GM18951 (cell line): ENCODE data around the gene CHAT.

ENCODE experiments used
- POLR2A ChIP-seq: IDR thresholded peaks from 4 replicates; pipeline ENCODE4 v1.6.1; 2011; ENCODE audit warnings: mild to moderate bottlenecking; ENCODE audit not compliant: insufficient read length, insufficient read depth; ENCODE audit errors: extremely low read depth
- in situ Hi-C: fragments of 300-500 bp; cut with MboI; formaldehyde crosslinking; loops from one replicate; pipeline ENCODE4 v1.12.0; 2022; ENCODE audit warnings: low sequenced_read_pairs, mixed read lengths, inconsistent platforms; ENCODE audit not compliant: unreplicated experiment

CHAT gene

DNA sequence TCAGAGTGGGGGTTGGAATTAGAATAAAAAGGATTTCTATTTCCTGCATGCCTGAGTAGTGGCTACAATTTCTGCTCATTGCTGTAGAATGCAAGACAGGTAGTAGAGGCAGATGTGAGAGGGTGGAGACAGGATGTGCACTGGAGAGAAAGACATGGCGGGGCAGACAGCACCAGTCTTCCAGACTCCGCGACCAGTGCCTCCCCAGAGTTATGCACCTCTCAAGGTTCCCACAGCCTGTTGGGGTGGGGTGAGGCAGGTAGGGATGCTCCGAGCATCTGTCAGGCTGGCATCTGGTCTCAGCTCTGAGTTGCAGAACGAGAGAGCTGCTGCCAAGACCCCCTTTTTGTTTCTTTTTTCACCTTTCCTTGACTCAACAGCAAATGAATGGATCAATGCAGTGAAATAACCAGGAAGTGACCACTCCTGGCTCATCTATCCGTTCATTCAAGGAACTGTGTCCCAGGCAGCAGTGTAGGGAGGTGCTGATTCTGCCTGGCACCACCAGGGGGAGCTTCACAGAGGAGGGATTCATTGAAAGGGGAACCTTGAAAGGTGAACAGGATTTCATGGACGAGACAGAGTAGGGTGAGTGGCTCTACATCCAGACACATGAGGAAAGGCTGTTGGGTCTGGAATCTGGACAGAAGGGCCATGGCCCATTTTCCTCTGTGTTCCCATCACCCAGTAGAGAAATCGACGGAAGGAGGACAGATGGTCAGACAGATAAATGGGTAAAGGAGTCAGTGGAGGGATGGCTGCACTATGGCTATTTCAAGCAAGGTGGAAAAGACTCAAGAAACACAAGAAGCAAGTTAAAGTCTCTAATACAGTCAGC is 20.9 kb upstream of the CHAT start:
- no peak for TF ChIP-seq POLR2A
- in situ Hi-C loops: loop anchor here (25.0 kb wide), 1 partner anchor 619 kb away; no protein-coding TSS in a partner anchor

DNA sequence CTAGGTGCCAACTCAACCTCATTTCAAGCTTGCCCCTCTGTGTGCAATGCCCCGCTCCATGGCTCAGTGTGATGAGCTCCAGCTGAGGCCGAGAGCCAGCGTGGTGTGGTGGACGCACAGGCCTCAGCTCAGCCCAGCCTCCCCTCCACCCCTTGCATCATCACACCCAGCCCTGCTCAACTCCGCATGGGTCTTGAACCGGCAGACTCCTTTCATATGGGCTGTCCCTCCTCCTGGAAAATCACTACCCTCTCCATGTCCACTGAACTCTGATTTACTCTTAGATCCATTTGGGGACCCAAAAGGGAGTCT is 20.3 kb upstream of the CHAT start:
- in situ Hi-C loops: loop anchor here (25.0 kb wide), 1 partner anchor 619 kb away; no protein-coding TSS in a partner anchor
- TF ChIP-seq POLR2A: no peak

DNA sequence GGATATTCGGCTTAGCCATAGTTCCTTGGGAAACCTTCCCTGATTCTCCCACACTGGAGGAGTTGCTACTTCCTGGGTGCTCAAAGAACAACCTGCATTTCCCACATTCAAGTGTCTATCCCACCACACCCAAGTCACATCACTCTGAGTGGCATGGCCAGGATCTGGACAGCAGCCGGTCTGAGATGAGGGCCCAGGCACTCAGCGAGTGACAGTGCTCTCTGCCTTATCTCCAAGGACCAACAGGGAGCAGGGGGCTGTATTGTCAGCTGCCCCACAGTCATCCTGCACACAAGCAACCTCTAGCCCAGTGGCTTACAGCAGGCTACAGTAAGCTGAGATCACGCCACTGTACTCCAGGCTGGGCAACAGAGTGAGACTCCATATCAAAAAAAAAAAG is 19.8 kb upstream of the CHAT start:
- TF ChIP-seq POLR2A: no peak
- in situ Hi-C loops: loop anchor here (25.0 kb wide), 1 partner anchor 618 kb away; no protein-coding TSS in a partner anchor

DNA sequence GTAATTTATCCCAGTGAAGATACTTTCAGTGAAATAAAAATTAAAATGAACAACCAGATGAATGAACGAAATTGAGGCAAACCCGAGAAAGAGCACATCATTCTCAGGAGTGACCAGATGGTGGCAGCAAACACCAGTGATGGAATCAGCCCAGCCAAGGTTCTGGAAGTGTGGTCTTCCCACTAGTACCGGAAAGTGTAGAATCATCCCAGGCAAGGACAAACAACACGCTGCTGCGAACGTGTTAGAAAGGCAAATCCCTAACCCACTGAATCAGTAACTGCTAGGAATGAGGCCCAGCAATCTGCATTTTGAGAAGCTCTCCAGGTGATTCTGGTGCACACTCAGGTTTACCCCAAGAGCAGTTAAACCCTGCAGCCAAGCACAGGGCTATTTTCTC is 19.2 kb upstream of the CHAT start:
- in situ Hi-C loops: loop anchor here (25.0 kb wide), 1 partner anchor 618 kb away; no protein-coding TSS in a partner anchor
- no peak for TF ChIP-seq POLR2A

DNA sequence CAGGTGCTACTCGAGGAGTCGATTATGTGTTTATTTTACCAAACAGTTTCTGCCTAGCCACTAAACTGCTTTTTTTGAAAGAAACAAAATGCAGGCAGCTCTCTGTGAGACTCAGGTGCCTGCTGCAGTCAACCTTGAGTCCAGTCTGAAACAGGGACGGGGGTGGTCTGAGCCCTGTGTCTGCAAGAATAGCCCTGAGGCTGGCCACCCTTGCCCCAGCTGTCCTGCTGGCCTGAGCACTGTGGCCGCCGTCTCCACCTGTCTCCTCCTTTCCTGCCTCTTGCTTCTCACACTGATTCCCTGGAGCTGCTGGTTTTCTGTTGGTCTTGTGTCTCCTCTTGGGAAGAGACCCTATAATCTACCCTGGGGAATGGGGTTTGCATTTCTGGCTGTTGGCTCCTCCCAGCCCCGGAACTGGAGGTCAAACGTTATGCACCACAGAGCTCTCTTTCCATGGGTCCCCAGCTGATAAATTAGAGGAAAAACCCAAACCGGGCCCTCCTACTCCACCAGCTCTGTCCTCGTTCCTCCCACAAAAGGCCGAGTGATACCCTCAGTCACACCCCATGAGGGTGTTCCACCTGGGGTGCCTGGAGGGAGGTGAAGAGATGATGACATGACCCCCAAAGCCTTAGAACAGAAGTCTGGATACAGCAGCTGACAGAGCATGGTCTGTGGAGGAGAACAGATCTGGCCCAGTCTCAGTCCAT is 18.7 kb upstream of the CHAT start:
- in situ Hi-C loops: loop anchor here (25.0 kb wide), 1 partner anchor 617 kb away; no protein-coding TSS in a partner anchor

DNA sequence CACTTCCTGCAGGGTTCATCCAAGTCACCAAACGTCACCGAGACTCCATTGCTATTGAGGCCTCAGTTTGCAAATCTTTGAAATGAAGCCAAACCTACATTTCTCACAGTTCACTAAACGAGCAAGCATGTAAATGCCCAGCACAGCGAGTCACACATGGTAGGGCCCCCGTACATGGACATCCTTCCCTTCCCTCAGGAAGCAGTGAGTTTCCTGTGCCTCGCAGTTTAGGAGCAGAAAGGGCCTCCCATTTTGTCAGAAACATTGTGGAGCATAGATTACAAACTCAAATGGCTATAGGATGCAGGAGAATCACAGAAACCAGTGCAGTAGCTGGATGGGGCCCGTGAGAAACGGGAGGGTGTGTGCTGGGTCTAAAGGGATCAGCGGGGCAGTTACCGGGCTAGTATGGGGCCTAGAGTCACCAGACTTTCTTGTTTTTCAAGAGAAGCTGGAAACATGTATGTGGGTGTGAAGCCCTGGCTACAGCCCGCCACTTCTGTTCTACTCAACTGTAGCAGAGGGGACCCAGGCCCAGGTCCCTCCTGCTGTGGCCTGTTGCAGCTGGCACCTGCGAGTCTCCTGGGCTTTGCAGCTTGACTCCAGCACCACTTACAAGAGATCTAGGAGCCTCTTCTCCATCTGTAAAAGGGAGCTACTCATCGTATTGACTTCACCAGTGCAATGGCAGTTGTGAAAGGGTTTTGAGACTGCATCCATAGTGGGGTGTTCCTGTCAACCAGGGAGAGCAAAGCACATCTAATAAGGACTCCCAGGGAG is 17.9 kb upstream of the CHAT start:
- TF ChIP-seq POLR2A: no peak
- in situ Hi-C loops: loop anchor here (25.0 kb wide), 1 partner anchor 616 kb away; no protein-coding TSS in a partner anchor

More for the DNA sequence above, 18.7 kb upstream of the CHAT start:
- TF ChIP-seq POLR2A: no peak

DNA sequence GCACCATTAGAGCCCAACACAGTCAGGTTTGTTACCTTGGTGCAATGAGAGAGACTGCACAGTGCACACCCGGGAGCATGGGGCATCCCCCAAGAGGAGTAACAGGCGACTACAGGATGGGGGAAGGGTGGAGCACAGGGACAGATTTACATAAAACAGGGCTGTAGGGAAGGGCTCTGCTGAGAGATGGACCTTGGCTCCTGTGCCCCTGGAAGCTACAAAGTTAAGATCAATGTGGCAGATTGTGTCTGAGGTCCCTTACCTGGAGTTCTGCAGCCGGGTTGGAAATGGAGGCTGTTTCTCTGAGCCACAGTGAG is 17.4 kb upstream of the CHAT start:
- in situ Hi-C loops: loop anchor here (25.0 kb wide), 1 partner anchor 616 kb away; no protein-coding TSS in a partner anchor
- TF ChIP-seq POLR2A: no peak

DNA sequence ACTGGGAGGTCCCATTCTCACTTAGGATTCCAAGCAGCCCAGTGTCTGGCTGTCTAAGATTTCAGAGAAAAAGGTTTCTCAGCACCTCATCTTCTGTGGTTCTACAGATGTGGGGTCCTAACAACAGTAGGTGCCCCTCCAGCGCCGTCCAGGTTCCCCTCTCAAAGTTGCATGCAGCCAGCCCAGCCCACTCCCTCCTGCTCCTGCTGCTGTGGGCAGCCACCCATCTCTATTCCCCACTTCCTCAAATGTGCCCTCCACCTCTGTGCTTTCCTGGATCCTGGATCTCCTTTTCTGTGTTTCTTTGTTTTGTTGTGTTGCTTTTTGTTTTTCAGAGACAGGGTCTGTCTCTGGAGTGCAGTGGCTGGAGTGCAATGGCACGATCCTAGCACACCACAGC is 17.0 kb upstream of the CHAT start:
- in situ Hi-C loops: loop anchor here (25.0 kb wide), 1 partner anchor 615 kb away; no protein-coding TSS in a partner anchor
- no peak for TF ChIP-seq POLR2A

DNA sequence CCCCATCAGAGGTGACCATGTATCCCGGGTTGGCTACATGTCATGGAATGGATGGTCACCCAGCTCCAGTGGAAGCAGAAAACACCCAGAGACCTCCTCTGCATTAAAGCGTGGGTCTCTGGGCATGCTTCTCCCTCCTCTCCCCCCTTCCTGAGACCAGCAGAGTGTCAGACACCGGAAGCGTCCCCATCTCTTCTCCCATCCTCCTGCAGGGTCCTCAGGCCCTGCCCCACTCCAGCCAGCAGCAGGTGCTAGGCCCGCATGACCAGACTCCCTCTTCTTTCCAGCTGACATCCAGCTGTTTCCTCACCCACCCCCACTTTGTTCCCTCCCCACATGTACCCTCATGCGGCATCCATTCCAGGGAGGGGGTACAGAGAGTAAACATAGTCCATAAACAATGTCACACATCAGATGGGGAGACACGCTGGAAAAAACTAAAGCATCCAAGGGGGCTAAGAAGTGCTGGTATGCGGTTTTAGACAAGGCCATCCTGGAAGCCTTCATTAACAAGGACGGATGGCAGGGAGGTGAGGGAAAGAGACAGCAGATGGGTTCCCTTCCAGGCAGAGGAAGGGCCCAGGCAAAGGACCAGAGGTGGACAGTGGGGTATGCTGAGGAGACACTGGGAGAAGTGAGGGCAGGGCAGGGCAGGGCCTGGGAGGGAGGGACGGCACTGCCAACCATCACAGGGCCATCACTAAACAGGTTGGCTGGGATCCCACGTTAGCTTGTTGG is 16.2 kb upstream of the CHAT start:
- in situ Hi-C loops: loop anchor here (25.0 kb wide), 1 partner anchor 615 kb away; no protein-coding TSS in a partner anchor

DNA sequence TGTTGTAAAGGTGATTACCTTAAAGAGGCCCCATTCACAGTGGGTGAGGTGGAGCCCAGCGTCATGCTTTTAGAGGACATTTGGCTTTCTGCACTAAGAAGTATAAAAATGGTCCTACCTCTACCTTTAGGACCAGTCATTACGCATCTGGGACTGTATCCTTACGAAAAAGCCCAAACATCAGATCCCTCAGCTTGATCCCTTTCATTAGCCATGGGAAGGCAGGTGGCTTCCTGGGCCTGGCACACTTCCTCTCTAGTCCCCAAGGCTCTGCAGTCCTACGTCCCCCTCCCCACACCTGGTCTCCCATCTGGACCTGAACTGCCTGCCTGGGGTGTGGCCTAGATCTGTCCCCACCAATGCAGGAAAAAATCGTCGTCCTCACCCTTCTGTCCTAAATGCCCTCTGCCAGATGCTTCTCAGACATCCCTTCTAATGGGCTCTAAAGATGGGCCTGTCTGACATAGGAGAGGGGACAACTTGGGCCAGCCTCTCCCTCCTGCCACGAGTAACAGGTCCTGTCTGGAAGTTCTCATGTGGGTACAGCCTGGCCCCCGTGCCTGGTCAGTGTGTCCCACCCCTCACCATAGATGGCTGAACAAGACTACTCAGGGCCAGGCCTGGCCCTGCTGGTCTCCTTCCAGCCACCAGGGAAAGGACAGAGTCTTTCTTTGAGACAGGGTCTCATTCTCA is 15.5 kb upstream of the CHAT start:
- in situ Hi-C loops: loop anchor here (25.0 kb wide), 1 partner anchor 614 kb away; no protein-coding TSS in a partner anchor

More for the DNA sequence above, 16.2 kb upstream of the CHAT start:
- TF ChIP-seq POLR2A: no peak

DNA sequence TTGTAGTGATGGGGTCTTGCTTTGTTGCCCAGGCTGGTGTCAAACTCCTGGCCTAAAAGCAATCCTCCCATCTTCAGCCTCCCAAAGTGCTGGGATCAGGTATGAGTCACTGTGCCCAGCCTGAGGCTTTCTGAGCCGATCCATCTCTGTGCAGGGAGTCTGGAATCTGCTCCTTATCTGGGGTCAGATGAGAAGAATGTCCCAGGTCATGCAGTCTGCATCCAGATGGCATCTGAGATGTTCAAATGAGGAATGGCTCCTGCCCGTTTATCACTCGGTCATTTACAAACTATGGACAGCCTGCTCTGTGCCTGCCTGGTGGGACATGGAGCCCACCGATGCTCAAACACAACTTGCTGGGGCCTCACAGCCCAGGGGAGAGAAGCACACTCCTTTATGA is 14.9 kb upstream of the CHAT start:
- no peak for TF ChIP-seq POLR2A
- in situ Hi-C loops: loop anchor here (25.0 kb wide), 1 partner anchor 613 kb away; no protein-coding TSS in a partner anchor

More for the DNA sequence above, 15.5 kb upstream of the CHAT start:
- TF ChIP-seq POLR2A: no peak

DNA sequence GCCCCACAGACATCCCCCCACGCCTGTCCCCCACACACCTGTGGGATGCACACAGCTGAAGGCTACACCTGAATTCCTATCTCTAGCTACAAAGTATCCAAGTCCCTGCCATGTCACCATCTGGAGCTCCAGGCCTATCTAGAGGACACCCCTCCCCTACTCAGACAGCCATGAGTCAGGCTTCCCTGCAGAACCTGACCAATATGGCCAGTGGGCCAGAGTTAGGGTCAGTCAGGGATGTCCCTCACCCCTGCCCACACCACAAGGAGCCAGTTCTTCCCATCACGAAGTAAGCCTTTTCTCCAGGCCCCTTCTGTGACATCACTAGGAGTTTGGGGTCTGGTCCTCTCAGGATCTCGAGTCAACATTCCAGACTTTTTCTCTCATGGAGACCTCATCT is 14.3 kb upstream of the CHAT start:
- TF ChIP-seq POLR2A: no peak
- in situ Hi-C loops: loop anchor here (25.0 kb wide), 1 partner anchor 613 kb away; no protein-coding TSS in a partner anchor
